GM21619 (cell line): ENCODE data around the gene GLYATL1.
"Not testable (repeated sequence)": the region's sequence is repeated elsewhere in the genome, so short reads cannot be mapped to it uniquely, and the experiment has no call there.

ENCODE experiments used
- ATAC-seq: cut with Tn5 transposase; IDR thresholded peaks from one replicate; pipeline ENCODE4 v1.9.1; 2021; ENCODE audit not compliant: unreplicated experiment

The GLYATL1 gene

GRCh38 chr11:58994171-58994570 is 54.9 kb downstream of the GLYATL1 start:
- no peak for ATAC-seq

- ATAC-seq, result no peak
Measured at GRCh38 chr11:58998480-58999290, 59.4 kb downstream of the GLYATL1 start.

- ATAC-seq, result peak; percentile 80
Measured at GRCh38 chr11:58999291-58999680, 60.0 kb downstream of the GLYATL1 start.

- ATAC-seq, result no peak
Measured at GRCh38 chr11:59000003-59000402, 60.7 kb downstream of the GLYATL1 start.

GRCh38 chr11:59002006-59002405 is 62.7 kb downstream of the GLYATL1 start:
- not testable (repeated sequence) for ATAC-seq
